ENCODE results near the gene EVPL.
"Not testable (repeated sequence)": the region's sequence is repeated elsewhere in the genome, so short reads cannot be mapped to it uniquely, and the experiment has no call there.

The EVPL gene

GRCh38 chr17:75996665-75997590 is 30.2 kb downstream of the EVPL start:
- DNase-seq (ENCODE audit: low spot score): peak; percentile 24

DNA sequence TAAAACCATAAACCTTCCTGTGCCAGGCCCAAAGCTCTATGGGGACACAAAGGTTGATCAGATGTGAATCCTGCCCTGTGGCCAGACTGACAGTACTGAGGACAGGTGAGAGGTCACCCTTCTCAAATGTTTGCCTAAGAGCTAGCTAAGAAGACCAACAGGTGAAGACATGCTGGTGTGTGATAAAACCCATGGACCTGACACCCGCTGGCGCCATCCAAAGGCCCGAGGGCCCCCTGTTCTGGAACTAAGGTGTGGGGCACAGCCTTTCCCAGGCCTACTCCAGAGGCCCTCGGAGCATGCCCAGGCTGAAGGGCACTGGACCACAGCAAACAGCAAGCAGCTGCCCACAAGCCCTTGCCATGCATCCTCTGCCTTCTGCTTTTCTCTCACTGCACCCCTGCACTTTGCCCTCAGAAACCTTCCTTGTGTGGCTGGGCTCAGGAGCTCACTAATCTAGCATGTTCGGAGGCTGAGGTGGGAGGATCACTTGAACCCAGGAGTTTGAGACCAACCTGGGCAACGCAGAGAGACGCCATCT is 31.7 kb downstream of the EVPL start:
- DNase-seq (ENCODE audit: low spot score): peak; percentile 39

DNA sequence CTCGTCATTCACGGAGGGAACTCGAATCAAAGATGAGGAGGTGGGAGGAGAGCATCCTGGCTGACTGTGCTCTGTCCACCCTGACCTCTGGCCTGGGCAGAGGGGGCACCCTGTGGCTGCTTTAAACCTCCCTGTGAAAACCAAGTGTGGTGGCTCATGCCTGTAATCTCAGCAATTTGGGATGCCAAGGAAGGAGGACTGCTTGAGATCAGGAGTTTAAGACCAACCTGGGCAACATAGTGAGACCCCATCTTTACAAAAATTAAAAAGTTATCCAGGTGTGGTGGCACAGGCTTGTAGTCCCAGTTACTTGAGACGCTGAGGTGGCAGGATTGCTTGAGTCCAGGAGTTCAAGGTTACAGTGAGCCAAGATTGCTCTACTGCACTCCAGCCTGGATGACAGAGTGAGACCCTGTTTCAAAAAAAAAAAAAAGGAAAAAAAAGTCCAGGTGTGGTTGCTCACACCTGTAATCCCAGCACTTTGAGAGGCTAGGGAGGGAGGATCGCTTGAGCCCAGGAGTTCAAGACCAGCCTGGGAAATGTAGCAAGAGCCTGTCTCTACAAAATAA is 32.2 kb downstream of the EVPL start:
- no peak for DNase-seq (ENCODE audit: low spot score)

GRCh38 chr17:75991396-75991795 is 35.7 kb downstream of the EVPL start:
- peak; percentile 22 for DNase-seq (ENCODE audit: low spot score)

GRCh38 chr17:75987041-75987440 is 40.1 kb downstream of the EVPL start:
- DNase-seq (ENCODE audit: low spot score): no peak

DNA sequence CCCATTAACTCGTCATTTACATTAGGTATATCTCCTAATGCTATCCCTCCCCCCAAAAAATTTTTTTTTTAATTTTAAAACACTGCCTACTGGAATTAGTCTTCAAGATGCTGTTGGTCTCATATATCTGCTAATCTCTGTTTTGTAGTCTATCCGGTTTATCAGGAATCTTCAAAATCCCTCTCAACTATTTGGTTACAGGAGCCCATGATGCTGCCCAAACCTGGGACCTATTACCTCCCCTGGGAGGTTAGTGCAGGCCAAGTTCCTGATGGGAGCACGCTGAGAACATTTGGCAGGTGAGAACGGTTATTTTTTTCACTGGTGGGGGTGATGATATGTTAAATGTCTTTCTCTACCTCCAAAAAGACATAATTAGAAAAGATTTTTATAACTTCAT is 41.1 kb downstream of the EVPL start:
- DNase-seq (ENCODE audit: low spot score): no peak

GRCh38 chr17:75983501-75984181 is 43.5 kb downstream of the EVPL start:
- no peak for DNase-seq (ENCODE audit: low spot score)

DNA sequence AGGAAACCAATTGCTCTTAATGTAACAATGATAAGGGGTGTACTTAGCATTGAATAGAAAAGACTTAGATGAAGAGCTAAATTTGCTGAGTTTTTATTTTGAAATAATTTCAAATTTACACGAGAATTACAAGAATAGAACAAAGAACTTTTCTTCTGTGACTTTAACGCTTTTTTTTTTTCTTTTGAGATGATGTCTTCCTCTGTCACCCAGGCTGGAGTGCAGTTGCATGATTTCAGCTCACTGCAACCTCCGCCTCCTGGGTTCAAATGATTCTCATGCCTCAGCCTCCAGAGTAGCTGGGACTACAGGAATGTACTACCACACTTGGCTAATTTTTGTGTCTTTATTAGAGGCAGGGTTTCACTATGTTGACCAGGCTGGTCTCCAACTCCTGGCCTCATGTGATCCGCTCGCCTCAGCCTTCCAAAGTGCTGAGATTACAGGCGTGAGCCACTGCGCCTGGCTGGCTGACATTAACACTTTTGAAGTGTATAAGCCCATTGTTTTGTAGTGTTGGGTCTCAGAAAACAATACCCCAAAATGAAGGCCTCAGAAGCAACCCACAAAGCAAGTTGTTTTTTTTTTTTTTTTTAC is 46.0 kb downstream of the EVPL start:
- no peak for DNase-seq (ENCODE audit: low spot score)

DNA sequence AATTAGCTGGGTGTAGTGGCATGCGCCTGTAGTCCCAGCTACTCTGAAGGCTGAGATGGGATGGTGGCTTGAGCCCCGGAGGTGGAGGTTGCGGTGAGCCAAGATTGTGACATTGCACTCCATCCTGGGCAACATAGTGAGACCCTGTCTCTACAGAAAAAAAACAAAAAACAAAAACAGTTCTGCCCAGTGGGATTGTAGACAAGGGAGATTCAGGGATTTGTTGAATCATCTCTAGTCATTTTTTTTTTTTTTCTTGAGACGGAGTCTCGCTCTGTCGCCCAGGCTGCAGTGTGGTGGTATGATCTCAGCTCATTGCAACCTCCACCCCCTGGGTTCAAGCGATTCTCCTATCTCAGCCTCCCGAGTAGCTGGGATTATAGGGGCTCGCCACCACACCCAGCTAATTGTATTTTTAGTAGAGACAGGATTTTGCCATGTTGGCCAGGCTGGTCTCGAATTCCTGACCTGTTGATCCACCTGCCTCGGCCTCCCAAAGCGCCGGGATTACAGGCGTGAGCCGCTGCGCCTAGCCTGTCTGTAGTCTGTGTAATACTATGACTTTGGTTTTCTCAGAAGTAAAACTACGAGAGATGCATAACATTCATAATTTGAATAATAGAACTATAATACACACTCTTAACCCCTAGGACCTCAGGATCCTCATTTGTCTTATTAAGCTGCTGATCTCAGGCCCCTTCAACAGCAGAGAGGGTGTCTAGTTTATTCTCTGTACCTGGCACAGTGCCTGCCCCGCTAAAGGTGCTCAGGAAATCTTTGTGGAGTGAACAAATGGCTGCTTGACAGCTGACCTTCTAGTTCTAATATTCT is 46.7 kb downstream of the EVPL start:
- DNase-seq (ENCODE audit: low spot score): no peak

DNA sequence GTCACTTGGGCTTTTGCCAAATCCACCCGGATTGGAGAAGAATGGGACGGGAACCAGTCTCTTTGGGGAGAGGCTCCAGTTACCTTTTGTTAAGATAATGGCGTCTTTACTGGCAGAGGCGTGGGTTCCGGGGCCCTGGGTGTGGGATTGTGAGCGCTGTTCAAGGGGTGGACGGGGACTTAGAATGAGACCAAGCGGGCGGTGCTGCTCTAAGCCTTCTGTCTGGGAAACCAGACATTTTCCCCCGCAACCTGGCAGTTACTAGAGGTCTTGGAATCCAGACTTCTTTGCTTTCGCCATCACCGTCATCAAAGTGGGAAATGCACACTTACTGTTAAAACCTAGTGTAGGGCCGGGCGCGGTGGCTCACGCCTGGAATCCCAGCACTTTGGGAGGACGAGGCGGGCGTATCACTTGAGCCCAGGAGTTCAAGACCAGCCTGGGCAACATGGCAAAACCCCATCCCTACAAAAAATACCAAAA is 47.4 kb downstream of the EVPL start:
- DNase-seq (ENCODE audit: low spot score): no peak

DNA sequence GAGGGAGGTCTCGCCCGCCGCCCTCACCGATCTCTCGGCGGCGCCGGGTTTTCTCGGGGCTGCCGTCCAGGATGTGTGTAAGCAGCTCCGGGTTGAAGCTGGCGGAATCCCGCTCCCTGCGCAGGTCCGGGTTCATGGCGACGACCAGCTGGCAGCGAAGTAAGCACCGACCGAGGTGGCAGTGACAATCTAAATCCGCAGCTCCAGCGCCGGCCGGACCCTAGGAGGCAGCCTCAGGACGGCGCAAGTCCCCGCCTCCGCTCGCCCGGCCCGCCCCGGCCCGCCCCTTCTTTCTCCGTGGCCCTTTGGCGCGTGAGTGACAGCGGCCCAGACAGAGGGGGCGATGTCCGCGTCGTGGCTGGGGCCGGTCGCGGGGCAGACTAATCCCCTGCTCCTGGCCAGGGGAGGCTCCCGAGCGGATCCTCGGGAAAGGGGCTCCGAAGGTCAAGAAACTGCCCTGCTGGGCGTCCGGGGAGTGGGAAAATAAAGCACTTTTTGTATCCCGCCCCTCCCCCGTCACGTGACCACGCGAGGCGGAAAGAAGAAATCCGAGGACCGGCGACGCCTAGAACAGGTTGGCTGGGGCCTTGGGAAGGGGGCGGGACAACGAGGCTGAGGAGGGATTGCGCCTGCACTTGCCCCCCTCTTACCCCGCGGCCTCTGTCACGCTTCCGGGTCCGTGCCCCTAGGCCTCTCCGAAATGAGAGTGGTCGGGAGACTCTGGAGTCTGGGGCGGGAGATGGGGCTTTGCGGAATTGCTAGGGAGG is 48.0 kb downstream of the EVPL start, which contains the start of the genes ACOX1 and TEN1:
Gene ACOX1 (minus strand): TSS at position 229 of the 767 bp plus-strand sequence. CDS start 93 bp downstream, at position 136.
Gene TEN1 (plus strand): TSS at position 303 of the 767 bp plus-strand sequence. CDS start 6,953 bp downstream, outside the sequence.
- peak; percentile 99 for DNase-seq (ENCODE audit: low spot score)

DNA sequence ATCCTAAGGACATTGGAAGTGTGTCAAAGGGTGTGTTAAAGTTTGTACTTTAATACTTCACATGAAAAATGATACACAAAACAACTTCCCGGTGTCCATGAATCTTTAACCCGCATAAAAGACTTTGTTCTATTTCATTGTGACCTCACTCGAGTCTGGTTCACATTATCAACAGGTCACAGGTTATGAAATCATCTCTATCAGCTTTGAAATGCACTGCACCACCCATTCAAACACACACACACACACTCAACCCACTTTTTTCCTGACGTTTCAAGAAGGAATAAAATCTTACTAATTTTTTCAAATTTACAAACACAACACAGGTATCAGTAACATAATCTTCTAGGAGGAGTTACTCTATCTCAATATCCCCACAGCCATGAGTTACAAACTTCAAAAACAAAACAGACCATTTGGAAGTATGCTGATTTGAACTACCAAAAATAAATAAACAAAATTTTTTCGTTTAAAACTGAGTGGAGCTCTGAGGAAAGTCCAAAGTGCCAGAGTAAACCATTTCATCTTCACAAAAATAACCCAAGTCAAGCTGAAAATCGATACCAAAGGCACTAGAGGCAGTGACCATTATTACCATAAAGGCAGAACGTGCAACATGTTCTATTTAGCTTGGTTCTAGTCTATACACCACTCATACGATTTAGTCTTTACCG is 50.8 kb downstream of the EVPL start:
- DNase-seq (ENCODE audit: low spot score): no peak

- DNase-seq (ENCODE audit: low spot score): no peak
These were observed 51.3 kb downstream of the EVPL start for GRCh38 chr17:75975757-75976174.

GRCh38 chr17:75975187-75975586 is 51.9 kb downstream of the EVPL start:
- DNase-seq (ENCODE audit: low spot score): not testable (repeated sequence)

DNA sequence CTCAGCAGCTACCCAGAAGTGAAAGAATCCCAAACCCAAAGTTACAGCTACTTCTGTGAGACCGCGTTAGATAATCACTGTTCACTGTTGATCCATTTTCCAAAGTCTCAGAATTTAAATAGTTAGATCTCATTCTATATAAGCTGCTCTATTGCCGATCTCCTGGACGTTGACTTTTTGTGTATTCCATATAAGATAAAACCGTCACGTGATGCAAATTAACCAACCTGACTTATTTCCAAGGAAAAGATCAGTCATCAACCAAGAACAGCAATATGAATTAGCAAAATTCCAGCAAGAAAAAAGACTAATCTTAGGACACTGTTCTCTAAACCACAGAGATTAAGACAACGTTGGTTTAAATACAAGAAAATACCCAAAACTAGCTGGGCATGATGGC is 56.5 kb downstream of the EVPL start:
- DNase-seq (ENCODE audit: low spot score): no peak

DNA sequence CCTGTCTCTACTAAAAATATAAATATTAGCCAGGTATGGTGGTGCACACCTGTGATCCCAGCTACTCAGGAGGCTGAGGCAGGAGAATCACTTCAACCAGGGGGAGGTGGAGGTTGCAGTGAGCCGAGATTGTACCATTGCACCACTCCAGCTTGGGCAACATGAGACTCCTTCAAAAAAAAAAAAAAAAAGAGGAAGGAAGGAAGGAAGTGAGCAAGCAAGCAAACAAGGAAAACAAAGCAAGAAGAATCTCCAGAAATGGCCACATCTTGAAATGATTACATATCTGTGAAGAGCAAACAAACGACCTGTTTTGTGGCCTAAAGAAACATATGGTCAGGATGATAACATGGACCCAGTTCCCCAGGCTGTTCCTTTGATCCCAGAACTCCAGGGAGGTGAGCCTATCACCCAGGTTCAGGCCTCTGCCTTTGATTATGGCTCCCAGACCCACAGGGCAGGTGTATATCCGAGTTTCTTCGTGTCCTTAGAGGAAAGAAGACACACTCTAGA is 57.0 kb downstream of the EVPL start:
- DNase-seq (ENCODE audit: low spot score): no peak

- DNase-seq (ENCODE audit: low spot score): not testable (repeated sequence)
These were observed 58.1 kb downstream of the EVPL start for GRCh38 chr17:75969044-75969443.

GRCh38 chr17:75965468-75965867 is 61.6 kb downstream of the EVPL start:
- DNase-seq (ENCODE audit: low spot score): no peak

GRCh38 chr17:75959839-75960511 is 67.1 kb downstream of the EVPL start:
- no peak for DNase-seq (ENCODE audit: low spot score)

Measured in D341Med (cell line).